Activated gamma-delta T cell (primary cell): ENCODE results near the gene TMEM19.

Experiments
- DNase-seq: peaks from one replicate; lab custom pipeline; 2025; lab: John Stamatoyannopoulos, UW
- total RNA-seq, 2 donors: gene quantifications; one replicate each; lab custom pipeline; 2026; lab: John Stamatoyannopoulos, UW

TMEM19 gene
- 29.9 to 32.0 reads per million in 2 donors for total RNA-seq

DNA sequence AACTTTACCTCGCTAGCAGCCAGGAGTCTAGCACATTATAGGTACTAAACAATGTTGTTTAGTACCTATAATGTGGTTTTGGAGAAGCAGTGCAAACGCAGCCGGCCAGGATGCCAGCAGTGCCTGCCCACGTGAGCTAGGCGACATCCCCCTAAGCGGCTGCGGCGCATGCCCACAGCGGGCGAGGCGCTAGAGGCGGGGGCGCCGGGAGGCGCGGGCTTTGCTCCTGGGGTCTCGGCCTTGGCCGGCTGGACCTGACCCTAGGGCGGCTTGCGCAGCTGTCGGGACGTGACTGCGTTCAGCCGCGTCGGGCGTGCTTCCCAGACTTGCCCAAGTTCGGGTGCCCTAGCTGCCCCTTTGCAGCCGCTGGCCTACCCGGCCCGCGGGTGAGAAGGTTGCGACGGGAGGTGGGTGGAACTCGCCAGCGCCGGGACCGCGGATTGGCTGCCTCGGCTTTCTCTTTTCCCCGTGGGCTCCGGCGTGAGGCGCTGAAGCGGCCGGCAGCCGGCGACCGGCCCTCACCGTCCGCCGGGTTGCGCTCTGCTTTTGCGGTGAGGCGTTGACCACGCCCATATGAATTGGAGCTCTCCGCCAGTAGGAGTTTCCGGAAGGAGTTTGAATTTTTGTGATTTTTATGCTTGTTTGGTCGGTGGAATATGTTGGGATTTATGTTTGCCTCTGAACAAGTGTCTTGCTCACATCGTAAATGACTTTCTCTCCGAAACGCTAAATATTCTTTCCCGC, at the start of gene TMEM19:
Gene TMEM19 (plus strand): TSS at position 169 of the 744 bp plus-strand sequence. CDS start 599 bp downstream, outside the sequence.
- peak; percentile 79 for DNase-seq

DNA sequence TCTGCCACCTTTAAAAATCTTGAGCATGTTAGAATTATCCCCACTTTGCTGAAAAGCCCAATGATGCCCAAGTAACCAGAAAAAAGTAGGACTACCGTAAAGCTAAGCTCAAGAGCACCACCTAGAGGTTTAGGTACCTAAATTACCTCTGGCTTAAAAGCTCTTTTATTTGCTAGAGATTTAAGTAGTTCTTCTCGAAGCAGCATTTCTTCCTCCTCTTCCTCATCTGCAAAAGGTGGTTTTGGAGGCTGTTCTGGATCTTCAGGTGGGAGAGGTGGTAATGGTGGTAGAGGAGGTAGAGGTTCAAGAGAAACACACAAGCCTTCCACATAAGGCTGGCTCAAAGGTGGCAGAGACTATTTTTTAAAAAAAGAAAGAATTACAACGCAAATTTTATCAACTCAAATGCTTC, 49.2 kb upstream of the TMEM19 start:
- no peak for DNase-seq

DNA sequence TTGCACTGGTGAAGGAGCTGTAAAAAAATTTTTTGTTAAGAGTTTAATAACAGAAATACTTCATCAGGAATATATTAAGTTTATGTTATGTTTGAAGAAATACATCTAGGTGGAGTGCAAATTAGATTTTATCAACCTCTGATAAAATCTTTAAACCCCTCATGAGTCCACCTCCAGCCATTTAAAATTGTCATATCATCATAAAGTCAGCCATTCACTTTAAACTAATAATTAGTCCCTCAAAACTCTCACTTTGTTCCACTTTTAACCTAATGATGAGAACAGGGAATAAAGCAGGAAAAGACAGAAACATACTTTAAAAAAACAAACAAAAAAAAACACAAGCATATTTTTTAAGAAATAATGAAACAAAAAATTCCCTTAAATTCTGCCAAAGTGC, 47.4 kb upstream of the TMEM19 start:
- DNase-seq: no peak

DNA sequence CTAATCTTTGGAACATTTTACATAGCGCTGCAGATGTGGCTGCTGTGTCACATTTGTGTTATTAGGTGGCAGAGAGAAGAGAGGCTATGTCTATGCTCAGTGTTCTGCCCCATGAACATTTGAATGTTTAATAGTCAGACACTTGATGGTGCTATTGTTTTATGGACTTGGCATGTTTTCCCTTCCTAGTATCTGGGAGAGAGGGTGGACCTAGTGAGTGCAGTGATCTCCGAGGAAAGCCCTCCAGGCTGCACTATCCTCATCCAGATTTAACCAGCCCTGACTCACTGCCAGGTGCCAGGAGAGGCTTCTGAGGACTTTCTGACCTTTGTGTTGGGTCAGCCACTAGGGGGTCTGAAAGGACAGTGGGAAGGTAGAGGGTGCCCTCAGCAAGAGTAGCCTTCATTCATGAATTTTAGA, 46.5 kb upstream of the TMEM19 start:
- DNase-seq: no peak

DNA sequence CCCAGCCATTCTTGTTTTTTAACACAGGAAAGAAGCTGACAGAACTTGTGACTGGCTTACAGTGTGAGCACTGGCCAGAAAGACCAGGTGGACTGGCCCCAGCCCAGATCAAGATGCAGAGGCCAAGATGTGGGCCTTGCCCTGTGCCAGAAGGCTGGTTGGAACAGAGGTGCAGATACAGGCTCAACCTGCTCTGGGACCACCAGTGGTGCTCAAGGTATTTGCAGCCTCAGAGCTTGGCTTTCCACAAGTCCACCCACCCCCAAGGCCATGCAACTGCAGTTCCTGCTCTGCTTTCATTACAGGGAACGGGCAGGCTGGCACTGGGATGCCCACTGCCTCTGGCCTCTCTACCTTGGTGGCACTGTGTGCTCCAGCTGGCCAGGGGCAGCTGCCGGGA, 45.6 kb upstream of the TMEM19 start:
- no peak for DNase-seq

DNA sequence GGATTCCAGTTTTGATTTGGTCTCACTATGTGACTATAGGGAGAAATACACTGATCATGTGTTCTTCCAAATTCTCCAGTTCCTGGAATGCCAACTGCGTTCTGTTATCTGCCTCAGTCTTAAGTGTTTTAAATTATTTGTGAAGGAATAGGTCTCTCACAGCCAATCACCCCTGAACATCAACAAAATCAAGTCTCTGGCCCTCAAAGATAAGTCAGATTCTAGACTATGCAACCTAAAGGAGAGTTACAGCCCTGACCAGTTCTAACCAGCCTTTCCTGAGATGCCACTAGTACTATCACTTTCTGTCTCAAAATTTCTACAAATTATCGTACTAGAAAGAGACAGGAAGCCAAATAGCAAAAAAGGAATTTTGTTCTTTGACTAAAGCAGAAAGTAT, 44.5 kb upstream of the TMEM19 start:
- DNase-seq: no peak

DNA sequence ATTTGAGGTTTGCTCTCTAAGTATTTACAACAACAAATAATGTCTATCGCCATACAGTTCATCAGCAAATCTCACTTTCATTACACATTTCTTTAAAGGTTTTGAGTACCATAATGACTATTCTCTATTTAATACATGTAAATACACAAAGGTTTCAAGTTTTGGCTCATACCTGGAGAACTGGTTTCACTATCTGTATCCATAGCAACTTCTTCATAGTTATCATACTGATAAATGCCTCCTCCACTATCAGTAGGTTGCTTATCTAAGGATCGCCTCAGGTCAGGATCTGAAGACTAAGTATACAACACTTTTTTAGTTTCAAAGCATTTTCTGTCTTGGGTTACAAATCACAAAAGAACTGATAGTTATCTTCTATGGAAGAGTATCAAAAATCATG, 43.6 kb upstream of the TMEM19 start:
- DNase-seq: no peak

DNA sequence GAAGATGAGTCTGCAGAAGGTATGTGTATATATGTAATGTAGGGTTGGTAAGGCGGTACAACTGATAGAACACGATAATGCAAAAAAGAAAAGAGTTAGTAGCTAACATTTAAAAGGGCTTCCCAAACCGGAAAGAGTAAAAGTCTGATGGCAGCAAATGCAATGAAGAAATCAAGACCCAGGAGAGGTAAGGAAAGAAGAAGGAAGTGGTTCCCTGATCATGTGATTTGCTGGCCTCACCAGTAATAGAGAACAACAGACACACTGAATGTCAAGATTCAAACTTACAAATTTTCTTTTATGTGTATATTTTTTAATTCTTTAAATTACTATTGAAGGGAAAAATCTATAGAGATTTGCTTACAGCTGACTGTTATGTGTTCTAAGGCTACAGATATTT, 40.6 kb upstream of the TMEM19 start:
- no peak for DNase-seq

DNA sequence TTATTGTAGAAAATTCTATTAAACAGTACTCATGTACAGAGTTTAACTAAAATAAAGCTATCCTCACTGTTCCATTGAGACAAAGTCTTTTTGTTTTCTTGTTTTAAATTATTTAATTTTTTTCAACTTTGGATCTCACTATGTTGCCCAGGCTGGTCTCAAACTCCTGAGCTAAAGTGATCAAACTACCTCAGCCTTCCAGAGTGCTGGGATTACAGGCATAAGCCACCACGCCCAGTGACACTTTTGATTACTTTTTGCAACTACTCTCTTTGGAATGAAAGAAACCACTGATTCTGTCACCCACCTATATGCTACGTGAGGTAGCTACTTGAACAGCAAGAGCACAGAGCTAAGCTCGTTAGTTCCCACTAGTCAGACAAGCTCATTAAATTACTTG, 39.4 kb upstream of the TMEM19 start:
- DNase-seq: no peak

DNA sequence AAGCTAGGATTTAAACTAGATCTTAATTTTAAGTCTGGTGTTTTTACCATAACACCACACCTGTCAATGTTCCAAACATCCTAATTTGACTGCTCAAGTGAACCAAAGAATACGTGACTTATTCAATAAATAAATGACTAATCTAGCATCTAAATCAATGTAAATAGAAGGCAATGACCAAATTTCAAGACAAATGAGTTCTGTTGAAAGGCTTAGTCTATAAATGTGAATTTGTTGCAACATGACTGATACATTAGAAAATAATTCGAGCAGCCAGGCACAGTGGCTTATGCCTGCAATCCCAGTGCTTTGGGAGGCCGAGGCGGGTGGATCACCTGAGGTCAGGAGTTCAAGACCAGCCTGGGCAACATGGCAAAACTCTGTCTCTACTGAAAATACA, 37.3 kb upstream of the TMEM19 start:
- DNase-seq: no peak

DNA sequence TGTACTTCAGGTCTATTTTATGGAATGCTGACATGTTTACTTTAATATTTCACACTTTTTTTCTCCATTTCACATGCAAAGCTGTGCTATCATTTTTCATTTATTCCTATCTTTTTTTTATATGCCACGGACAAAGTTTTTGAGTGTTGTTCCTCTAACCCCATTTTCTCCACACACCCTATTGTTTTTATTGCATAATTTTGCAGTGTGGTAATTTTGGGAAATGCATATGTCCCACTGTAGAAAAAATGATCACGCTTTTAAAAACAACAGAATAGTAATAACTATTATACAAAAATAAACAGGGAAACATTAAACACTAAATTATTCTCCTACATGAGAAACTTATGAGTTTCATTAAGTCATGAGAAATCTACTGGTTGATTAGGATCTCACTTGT, 36.5 kb upstream of the TMEM19 start:
- DNase-seq: no peak

DNA sequence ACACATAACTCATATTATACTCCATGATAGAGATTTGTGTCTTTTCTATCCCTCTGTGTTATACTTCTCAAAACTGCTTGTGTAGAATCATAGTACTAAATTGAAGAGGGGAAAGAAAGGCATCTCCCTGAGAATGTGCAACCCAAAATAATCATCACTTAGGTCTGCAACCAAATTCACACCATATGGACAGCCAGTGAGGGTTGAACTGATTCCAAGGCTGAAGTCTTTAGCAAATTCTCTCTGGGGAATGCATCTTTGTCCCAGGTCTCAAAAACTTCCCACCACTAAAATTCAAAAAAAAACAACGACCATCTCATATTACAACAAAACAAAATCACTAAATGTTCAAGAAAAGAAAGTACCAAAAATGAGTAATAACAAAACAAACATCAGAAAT, 33.2 kb upstream of the TMEM19 start:
- no peak for DNase-seq

DNA sequence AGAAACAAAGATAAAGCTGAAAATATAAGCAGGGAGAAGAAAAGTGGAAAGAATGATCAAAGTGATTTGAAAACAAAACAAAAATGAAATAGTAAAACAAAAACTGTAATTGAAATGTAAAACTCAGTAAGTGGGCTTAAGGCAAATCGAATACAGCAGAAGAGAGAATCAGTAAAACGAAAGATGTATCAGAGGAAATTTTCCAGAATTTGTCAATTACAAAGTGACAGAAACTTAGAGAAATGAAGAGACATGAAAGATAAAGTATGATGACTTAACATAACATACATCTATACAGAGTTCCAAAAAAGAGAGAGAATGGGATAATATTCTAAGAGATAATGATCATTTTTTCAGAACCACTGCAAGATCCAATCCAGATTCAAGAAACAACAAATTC, 32.7 kb upstream of the TMEM19 start:
- no peak for DNase-seq

DNA sequence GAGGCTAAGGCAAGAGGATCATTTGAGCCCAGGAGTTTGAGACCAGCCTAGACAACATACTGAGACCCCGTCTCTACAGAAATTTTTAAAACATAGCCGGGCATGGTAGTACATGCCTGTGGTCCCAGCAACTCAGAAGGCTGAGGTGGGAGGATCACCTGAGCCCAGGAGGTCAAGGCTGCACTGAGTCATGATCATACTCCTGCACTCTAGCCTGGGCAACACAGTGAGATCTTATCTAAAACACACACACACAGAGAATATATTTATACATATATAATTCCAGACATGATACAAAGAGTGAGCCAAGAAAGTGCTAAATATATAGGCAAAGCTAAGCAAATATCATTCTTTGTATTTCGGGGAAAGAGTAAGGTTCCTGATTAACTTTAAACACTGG, 31.7 kb upstream of the TMEM19 start:
- no peak for DNase-seq

DNA sequence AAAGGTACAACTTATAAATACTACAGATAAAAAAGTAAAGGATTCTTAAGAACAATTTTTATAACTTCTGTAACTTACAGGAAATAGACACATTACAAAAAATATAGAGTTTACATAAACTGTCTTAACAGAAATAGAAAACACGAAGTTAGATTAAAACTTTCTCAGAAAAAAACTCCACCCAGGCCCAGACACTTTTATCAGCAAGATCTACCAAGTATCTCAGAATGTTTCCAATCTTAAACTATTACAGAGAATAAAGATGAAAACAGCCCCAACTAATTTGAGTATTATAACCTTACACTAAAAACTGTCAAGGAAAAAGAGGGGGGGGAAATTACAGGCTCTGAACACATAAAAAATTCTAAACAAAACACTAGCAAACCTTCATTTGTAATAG, 30.4 kb upstream of the TMEM19 start:
- no peak for DNase-seq

DNA sequence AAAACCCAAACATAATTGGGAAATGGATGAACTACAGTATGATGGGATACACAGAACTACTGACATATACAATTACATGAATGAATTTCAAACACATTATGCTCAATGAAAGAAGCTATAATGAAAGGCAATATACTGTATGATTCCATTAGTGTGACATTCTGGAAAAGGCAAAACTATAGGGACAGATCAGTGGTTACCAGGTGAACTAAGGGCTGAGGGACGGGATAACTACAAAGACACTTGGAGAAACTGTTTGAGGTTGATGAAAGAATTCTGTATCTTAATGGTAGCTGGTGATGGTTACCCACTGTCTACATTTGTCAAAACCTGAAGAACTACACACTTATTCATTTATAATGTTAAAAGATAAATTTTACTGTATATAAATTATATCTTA, 30.0 kb upstream of the TMEM19 start:
- no peak for DNase-seq

DNA sequence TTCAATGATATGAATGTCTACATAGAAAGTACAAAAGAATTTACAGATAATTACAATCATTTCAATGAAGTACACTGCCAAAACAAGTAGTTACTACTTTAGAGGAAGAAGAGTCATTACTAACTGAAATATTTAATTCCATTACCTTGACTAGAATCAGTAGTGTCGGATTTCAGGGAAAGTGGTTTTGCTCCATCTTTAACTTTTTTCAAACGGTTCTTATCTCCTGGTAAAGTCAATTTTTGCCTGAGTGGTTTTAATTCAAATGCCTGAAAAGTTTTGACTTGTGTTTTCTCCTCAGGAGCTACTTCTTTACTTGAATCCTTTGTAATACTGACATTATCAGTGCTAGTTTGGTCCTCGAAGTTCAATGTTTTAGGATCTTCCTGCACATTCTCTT, 29.1 kb upstream of the TMEM19 start:
- no peak for DNase-seq

DNA sequence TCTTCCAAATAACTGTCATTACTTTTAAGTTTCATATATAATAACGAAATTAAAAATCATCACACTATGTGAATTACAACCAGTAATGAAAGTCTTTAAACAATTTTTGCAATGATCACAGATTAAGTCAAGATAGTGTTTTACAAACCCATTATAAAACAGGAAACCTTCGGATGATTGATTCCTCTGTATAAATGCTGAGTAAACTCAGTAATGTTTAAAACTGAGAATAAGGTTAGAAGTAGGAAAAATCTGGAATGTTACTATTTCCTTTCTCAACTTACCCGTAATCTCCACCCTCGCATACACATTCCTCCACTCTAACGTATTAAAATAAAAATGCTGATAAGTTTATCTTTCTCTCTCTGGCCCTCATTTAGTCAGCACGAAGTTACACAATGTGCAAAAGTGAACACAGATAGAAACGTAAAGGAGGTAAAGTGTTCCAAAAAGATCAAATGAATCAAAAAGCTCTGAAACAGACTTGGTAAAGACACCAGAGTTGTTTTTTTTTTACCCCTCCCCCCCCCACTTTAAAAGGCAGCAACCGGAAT, 23.8 kb upstream of the TMEM19 start:
- DNase-seq: no peak

DNA sequence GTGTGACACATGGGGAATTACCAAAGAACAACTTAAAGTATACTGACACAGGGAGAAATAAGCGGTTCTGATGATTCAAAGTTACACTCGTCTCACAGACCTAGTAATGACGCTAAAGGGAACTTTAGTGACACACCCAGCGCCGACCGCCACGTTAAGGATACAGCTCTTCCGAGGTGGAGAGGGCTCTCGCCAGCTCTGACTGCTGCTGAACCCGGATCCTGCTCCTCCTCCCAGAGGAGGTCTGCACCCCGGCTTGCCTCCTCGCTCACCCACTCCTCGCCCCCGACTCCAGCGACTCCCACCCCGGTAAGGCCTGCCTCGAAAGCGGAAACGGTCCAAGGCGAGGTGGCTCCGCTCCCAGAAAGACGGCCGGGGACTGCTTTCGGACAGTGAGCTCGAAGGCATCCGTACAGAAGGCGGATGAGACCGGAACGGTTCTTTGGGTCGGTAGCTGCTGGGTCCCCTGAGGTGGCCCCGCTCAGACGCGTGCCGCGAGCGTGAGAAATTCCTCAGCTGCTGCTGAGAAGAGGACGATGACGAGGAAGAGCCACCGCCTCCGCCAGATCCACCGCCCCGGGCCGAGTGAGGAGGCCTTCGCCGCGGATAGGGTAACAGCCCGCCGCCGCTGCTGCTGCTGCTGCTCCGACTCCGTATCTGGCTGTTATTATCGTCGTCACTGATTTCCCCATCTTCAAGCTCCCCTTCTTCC, 22.9 kb upstream of the TMEM19 start:
- DNase-seq: peak; percentile 48

DNA sequence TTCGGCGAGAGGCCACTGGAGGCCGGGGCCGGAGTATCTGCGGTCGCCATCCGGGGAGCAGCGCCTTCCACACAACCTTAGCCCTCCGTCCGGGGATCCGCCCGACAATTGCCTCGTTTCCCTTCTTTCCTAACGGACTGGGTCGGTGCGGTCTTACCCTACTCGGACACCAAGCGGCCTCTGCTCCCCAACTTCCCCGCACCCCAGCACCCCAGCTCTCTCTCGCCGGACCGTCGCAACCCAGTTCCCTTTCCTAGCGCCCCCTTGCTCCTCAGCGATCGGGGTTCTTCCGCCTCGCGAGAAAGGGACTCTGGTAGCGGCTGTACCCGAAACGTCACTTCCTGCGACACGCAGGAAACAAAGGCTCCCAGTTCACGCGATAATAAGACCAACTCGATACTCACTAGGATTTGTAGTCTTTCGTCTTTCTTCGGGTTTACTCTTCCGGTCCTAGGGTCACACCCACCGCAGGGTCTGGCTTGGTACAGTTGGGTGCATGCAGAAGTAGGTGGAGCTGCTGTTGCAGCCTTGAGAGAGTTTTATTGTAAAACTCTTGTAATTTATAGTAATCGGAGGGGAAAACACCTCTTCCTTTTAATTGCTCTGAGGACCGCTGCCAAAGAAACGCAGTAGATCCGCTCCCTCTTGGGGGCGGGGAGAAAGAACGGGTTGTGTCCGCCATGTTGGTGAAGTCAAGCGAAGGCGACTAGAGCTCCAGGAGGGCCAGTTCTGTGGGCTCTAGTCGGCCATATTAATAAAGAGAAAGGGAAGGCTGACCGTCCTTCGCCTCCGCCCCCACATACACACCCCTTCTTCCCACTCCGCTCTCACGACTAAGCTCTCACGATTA, 22.1 kb upstream of the TMEM19 start, which contains the start of the genes THAP2 and ZFC3H1:
Gene THAP2 (plus strand): TSS at position 741 of the 850 bp plus-strand sequence. CDS start 209 bp downstream, outside the sequence.
Gene ZFC3H1 (minus strand): TSS at position 288 of the 850 bp plus-strand sequence. CDS start 238 bp downstream, at position 50.
- DNase-seq: peak; percentile 39

DNA sequence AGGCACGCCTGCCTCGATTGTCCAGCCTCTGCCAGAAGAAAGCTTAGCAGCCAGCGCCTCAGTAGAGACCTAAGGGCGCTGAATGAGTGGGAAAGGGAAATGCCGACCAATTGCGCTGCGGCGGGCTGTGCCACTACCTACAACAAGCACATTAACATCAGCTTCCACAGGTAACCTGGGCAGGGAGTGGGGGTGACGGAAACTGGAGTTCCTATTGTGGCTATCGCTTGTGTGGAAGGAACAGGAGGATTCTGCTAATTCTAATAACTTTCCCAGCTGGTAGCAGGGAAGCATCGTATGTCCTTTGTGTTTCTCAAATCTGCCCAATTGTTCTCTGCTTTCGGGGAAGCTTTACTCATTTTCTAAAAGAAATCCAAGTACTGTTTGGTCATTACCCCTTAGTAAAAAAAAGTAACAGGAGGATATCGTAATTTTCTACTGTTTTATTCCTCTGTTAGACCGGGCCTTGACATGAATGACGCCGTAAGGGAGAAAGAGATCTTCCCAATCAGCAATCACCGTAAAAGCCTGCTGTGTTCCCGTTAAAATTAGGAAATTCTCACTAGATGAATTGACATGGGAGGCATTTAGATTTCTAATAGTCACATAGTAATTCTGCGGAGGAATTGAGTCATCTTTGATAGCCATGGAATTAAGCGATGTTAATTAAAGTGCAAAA, 21.3 kb upstream of the TMEM19 start:
- DNase-seq: peak; percentile 14
